Coronary artery (tissue), 2 donors: ENCODE data around the gene TNIP2.
A peak's percentile ranks its signal among the peaks of the same experiment; 100 is the strongest.

Experiments
- DNase-seq: peaks from one replicate; pipeline ENCODE4 v3.0.0-alpha.2; 2017; ENCODE audit warnings: low spot score
- H3K27ac ChIP-seq, 2 donors: fragments of 200-600 bp; sonication (generic); one replicate each; pipeline ENCODE4 v1.5.1; 2016 to 2019
- H3K4me3 ChIP-seq: fragments of 200-600 bp; sonication (generic); 2 replicates; pipeline ENCODE4 v1.5.1; 2016; ENCODE audit warnings: mild to moderate bottlenecking, moderate library complexity
- CTCF ChIP-seq: fragments of 200-600 bp; sonication (generic); IDR thresholded peaks from one replicate; pipeline ENCODE4 v1.5.1; 2019; ENCODE audit warnings: antibody characterized with exemption

Gene TNIP2

DNA sequence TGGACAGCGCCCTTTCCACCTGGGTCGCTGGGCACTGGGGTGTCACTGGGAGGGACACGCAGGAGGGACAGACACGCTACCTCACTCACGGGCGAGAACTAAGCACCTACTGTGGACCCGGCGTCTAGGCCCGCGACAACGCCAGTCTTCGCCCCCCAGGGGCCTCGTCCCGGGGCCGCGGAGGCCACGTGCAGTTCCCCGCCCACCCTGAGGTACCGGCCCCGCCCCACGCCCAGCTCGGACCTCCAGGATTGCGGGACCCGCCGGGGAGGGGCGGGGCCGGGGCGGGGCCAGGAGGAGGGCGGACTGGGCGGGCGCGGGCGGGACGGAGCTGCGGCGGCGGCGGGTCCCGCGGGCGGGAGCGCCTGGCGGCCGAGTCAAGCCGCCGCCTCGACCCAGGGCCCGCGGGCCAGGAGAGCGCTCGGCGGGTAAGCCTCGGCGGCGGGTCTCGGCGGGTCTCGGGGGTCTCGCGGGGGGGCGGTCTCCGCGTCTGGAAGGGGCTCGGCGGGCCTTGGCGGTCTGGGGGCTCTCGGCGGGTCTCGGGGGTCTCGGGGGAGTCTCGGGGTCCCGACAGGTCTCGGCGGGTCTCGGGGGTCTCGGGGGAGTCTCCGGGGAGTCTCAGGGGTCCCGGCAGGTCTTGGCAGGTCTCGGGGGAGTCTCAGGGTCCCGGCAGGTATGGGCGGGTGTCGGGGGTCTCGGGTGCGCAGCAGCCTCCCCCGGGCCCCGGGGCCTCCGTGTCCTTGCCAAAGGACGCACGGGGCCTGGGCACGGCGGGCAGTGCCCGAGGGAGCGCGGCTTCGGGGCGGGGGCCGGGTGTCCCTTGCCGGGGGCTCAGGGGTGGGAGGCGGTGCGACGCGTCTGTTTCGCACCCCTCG is 36.8 kb upstream of the TNIP2 start, which contains the start of gene SH3BP2:
Gene SH3BP2 (plus strand): TSS at position 375 of the 875 bp plus-strand sequence. CDS start 27,533 bp downstream, outside the sequence.
- DNase-seq: peak; percentile 80
- H3K27ac ChIP-seq: peak within 1 kb of the TSS; percentile 67 to 85

DNA sequence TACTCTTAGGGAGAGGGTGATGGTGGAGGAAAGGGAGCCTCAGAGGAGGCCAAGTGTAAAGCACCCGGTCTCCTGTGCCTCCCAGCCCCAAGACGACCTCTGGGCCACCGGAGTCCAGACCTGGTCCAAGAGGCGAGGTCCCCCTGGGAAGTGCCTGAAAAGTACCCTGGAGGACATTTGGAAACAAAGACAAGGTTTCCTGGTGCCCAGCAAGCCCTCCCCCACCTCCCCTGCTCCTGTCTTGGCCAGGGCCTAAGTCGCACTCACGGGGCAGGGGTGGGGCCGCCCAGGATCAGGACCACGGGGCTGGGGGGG is 36.2 kb upstream of the TNIP2 start:
- no peak for DNase-seq
- TF ChIP-seq CTCF: no peak
- H3K4me3 ChIP-seq: peak overlapping the region; percentile 80
- peak overlapping the region in 1 of 2 donors; percentile 85 for H3K27ac ChIP-seq

More for the DNA sequence above, 36.8 kb upstream of the TNIP2 start, which contains the start of gene SH3BP2:
- H3K4me3 ChIP-seq: peak within 1 kb of the TSS; percentile 80
- TF ChIP-seq CTCF: no peak

GRCh38 chr4:2791518-2792395 is 35.6 kb upstream of the TNIP2 start:
- Histone ChIP-seq H3K4me3 (no peak overlapping the region), H3K27ac (peak overlapping the region in 1 of 2 donors; percentile 85)
- DNase-seq: no peak

GRCh38 chr4:2790583-2791517 is 34.7 kb upstream of the TNIP2 start:
- peak overlapping the region in 1 of 2 donors; percentile 85 for H3K27ac ChIP-seq

More at GRCh38 chr4:2791518-2792395, 35.6 kb upstream of the TNIP2 start:
- no peak for TF ChIP-seq CTCF

GRCh38 chr4:2789793-2790582 is 33.9 kb upstream of the TNIP2 start:
- TF ChIP-seq CTCF: no peak
- Histone ChIP-seq H3K27ac (no peak overlapping the region), H3K4me3 (no peak overlapping the region)
- peak; percentile 73 for DNase-seq

More at GRCh38 chr4:2790583-2791517, 34.7 kb upstream of the TNIP2 start:
- DNase-seq: peak; percentile 72
- H3K4me3 ChIP-seq: no peak overlapping the region
- no peak for TF ChIP-seq CTCF

DNA sequence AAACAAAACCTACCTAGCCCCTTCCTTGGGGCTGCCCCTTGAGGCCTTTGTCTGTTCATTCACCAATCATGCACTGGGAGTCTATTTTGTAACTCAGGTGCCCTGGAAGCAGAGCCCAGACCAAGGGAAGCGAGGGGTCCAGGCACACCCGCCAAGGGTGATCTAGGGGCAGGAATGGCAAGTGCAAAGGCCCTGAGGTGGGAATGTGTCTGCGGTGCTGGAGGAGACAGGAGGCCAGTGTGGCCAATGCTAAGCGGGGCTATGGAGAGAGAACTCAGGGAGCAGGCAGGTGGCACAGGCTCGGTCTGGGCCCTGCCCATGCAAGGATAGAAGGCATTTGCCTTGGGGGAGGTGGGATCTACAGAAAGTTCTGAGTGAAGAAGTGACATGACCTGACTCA is 33.2 kb upstream of the TNIP2 start:
- no peak overlapping the region for H3K4me3 ChIP-seq
- TF ChIP-seq CTCF: no peak
- no peak overlapping the region for H3K27ac ChIP-seq
- DNase-seq: peak; percentile 57
